DOHH2 (cell line): ENCODE data around the gene SGTA.

ENCODE experiments used
- EZH2phosphoT487 ChIP-seq: fragments of 200-600 bp; sonication (generic); IDR thresholded peaks from 2 replicates; pipeline ENCODE4 v1.6.1; 2017; ENCODE audit warnings: borderline replicate concordance, mild to moderate bottlenecking, antibody characterized with exemption, low read length, moderate library complexity, mixed read lengths
- TF ChIP-seq, protein P1 (sequence below): fragments of 200-600 bp; sonication (generic); IDR thresholded peaks from one replicate; pipeline ENCODE4 v1.5.1; 2014; ENCODE audit warnings: antibody characterized with exemption, mild to moderate bottlenecking, low read depth, low read length; ENCODE audit not compliant: poor library complexity, severe bottlenecking

DNA sequence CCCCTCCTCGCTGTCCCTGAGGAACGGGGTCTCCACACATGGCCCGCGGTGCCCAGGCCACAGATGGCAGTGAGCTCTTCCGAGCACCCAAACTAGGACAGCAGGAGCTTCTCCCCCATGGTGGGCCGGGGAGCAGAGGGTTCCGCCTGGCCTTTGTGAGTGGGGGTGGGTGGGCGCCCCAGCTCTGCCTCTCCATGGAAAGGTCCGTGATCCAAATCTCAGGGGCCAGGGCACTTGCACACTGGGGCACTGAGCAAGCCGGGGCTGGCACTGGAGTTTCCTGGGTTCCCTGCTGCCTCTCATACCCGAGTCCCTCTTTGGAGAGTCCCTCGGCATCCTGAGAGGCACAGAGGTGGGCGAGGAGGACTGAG lies 59.7 kb downstream of the SGTA start:
- TF ChIP-seq, protein P1, sequence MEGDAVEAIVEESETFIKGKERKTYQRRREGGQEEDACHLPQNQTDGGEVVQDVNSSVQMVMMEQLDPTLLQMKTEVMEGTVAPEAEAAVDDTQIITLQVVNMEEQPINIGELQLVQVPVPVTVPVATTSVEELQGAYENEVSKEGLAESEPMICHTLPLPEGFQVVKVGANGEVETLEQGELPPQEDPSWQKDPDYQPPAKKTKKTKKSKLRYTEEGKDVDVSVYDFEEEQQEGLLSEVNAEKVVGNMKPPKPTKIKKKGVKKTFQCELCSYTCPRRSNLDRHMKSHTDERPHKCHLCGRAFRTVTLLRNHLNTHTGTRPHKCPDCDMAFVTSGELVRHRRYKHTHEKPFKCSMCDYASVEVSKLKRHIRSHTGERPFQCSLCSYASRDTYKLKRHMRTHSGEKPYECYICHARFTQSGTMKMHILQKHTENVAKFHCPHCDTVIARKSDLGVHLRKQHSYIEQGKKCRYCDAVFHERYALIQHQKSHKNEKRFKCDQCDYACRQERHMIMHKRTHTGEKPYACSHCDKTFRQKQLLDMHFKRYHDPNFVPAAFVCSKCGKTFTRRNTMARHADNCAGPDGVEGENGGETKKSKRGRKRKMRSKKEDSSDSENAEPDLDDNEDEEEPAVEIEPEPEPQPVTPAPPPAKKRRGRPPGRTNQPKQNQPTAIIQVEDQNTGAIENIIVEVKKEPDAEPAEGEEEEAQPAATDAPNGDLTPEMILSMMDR, result no peak
- no peak for TF ChIP-seq EZH2phosphoT487
